ENCODE data around the gene SRGAP2B.
"Not testable (repeated sequence)": the region's sequence is repeated elsewhere in the genome, so short reads cannot be mapped to it uniquely, and the experiment has no call there.

DNA sequence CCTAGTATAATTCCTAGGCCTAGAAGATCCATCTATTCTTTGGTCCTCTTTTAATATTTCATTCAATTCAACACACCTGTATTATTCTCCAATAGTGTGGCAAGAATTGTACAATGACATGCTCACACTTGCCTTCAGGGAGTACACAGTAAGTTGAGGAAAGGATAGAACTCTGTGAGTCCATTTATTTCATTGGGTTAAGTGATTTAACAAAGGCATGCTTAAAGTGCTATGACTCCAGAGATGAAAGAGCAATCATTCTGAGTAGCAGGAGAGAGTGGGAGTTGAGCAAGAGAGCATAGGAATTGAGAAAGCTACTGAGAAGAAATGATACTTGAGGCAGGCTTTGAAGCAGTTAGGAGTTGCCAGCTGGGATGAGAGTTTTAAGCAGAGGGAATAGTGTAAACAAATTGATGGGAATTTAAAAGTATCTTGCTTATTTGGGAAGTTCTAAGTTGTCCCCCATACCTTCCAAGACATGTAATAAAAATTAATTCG is 19.5 kb upstream of the SRGAP2B start:
- TF ChIP-seq, protein P1, sequence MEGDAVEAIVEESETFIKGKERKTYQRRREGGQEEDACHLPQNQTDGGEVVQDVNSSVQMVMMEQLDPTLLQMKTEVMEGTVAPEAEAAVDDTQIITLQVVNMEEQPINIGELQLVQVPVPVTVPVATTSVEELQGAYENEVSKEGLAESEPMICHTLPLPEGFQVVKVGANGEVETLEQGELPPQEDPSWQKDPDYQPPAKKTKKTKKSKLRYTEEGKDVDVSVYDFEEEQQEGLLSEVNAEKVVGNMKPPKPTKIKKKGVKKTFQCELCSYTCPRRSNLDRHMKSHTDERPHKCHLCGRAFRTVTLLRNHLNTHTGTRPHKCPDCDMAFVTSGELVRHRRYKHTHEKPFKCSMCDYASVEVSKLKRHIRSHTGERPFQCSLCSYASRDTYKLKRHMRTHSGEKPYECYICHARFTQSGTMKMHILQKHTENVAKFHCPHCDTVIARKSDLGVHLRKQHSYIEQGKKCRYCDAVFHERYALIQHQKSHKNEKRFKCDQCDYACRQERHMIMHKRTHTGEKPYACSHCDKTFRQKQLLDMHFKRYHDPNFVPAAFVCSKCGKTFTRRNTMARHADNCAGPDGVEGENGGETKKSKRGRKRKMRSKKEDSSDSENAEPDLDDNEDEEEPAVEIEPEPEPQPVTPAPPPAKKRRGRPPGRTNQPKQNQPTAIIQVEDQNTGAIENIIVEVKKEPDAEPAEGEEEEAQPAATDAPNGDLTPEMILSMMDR (IDR thresholded peaks at IDR 0.05), result not testable (repeated sequence)
- not testable (repeated sequence) for TF ChIP-seq POLR2A (IDR thresholded peaks at IDR 0.05)
